HG03064 (cell line): ENCODE results near the gene CASP1.
A peak's percentile ranks its signal among the peaks of the same experiment; 100 is the strongest.
"Not testable (repeated sequence)": the region's sequence is repeated elsewhere in the genome, so short reads cannot be mapped to it uniquely, and the experiment has no call there.

Source experiments
- ATAC-seq: cut with Tn5 transposase; IDR thresholded peaks from one replicate; pipeline ENCODE4 v1.9.1; 2021; ENCODE audit warnings: low read depth; ENCODE audit not compliant: unreplicated experiment

Gene CASP1

DNA sequence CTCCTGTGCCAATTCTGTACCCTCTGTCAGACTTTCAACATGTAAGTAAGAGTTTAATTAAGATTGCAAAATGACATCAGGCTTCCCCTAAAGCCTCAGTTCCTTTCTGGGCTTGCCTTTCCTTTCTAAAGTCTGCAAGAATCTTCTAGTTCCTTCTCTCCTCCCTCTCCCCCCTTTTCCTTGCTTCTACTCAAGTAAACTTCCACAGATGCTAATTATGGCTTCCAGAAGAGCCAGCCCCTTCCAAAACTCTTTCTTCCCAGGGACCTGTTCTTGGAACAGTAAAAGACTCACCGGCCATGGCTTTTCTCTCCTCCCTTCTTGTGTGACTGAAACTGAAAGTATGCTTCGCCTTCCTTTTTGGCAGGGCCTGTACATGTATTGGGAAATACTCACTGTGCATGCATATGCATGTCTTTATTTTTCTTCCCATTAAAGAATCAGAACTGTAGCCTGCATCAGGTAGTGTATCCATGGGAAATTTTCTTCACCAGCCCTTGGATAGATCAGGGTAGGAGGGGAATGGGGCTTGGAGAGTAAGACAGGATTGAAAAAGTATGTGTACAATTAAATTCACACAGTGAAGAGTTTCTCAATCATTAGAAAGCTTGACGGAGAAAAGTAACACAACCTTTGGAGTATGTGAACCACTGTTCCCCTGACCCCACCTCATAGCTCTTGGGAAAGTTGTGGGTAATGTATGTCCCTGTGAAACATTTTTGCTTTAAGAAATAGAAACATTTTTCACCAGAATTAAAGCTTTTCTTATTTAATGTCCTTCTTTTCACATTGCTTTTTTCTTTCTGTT, at the start of gene CASP1:
CASP1 (minus strand) TSS at position 332 of the 808 bp plus-strand sequence; CDS start at position 301, 31 bp downstream.
- peak; percentile 94 for ATAC-seq

DNA sequence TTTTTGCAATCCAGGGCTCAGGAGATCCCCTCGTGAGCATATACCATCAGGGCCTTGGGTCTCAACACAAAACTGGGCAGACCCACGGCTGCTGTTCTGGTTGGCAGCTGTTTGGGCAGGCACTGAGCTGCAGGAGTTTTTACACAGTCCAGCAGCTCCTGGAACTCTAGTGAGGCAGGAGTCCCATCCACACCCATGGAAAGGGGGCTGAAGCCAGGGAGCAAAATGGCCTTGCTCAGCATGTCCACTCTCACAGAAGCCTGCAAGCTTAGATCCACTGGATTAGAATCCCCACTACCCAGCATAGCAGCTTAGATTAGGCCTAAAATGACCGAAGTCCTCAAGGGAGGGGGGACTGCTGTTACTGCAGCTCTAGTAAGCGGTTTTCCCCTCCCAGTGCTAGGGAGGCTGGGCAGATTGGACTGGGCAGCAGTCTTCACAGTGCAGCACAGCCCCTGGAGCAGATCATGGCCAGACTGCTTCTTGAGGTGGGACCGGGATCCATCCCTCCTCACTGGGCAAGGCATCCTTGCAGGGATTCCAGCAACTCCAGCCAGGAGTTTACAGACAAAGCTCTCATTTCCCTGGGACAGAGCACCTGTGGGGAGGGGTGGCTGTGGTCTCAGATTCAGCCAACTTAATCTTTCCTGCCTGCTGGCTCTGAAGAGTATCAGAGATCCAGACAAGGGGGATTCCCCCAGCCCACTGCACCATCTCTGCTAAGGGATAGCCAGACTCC, 46.6 kb upstream of the CASP1 start:
- no peak for ATAC-seq

DNA sequence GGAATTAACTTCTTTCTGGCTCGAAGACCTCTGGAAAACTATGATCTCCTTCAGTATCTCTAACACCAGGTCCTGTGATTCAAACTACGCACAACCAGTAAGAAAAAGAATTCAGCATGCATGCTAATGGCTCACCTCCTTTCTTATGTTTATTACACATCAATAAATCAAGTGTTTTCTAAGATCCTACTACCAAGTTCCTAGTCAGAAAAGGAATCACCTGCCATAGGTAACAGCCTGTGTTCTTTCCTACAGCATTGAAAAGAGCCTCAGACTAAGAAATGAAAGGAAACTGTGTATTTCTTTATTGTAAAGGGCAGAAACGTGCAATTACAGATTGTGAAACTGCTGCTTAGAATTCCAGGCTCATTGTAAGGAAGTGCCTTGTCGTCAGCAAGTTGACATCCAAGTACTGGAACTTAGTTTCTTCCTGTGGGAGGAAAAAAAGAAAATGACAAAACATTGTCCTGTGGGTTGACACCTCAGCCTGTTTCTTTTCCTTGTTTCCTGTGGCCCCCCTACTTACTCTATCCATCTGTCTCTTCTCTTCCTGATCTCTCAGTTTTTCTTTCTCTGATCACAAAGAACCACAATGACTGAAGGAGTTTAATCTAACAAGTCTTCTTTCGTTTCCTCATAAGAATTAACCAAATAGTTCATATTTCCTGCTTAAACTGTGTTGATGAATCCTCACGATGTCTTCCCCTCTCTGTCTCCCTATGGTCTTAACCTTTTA, 45.4 kb upstream of the CASP1 start:
- not testable (repeated sequence) for ATAC-seq

DNA sequence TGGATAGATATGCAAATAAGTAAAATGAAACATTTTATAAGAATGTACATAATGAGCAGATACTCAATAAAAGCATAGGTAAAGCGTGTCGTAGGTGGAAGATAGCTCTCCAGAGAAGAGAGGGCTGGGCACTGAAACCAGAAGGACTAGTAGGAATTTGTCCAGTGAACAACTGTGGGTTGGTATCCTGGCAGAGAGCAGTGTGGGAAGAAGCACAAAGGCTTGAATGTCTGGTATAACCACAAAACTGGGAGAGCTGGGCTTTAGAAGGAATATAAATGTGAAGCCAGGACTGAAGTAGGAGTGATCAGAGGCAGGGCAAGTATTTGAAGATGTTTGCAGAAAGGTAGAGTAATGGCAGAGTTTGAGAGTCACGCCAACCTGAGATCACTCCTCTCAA, 43.3 kb upstream of the CASP1 start:
- ATAC-seq: no peak

GRCh38 chr11:105077141-105077790, 42.3 kb upstream of the CASP1 start:
- ATAC-seq: not testable (repeated sequence)

DNA sequence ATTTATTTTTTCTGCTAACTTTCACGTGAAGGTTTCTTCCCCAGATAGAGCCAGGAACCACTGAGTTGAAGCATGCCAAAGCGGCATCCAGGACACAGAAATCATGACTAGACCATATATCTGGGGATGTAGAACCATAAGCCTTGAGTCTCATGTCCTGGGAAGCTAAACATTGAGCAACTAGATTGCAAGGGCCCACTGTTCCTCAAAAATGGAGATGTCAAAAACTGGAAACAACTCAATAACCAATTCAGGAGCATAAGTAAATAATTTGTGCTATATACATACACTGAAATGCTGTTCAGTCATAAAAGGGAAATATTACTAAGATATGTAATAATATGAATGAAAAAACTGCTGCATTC, 39.2 kb upstream of the CASP1 start:
- no peak for ATAC-seq

DNA sequence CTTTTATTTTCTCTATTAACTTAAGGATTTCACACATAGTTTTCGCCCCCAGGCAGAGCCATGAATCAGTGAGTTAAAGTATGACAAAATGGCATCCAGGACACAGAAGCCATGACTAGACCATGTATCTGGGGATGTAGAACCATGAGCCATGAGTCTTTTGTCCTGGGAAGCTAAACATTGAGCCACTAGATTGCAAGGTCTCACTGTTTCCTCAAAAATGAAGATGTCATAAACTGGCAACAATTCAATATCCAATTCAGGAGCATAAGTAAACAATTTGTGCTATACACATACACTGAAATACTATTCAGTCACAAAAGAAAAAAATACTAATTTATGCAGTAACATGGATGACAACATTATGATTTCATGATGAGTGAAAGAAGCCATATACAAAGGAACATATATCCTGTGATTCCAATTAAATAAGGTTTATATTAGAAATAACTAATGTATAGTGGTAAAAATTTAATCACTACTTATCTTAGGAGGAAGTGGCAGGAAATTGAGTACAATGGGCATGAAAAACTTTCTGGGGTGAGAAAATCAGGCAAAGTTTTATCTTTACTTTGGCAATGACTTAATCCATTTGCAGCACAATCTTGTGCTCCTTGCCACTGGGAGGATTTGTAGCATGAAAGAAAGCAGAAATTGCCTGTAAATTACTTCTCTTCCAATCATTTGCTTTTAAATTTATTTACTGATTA, 38.7 kb upstream of the CASP1 start:
- ATAC-seq: no peak

GRCh38 chr11:105072080-105072479, 37.1 kb upstream of the CASP1 start:
- not testable (repeated sequence) for ATAC-seq

GRCh38 chr11:105071089-105071732, 36.3 kb upstream of the CASP1 start:
- no peak for ATAC-seq

DNA sequence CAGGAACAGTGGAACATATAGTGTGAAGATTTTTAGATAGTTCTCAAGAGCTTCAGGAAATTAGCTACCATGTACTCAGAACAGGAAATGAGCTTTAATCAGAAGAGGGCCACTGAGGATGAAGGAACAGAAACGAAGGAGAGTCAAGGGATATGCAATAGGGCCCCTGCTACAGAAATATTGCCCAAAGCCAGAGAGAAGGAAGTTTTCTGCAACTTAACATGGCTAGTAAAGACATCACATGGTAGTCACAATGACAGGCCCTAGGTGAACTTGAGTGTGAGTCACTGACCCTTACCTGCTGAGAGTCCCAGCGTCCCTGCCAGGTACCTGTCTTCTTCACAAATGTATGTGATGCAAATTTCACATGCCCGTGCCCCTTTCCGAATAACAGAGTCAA, 35.4 kb upstream of the CASP1 start:
- ATAC-seq: no peak

GRCh38 chr11:105069749-105070148, 34.8 kb upstream of the CASP1 start:
- ATAC-seq: not testable (repeated sequence)

DNA sequence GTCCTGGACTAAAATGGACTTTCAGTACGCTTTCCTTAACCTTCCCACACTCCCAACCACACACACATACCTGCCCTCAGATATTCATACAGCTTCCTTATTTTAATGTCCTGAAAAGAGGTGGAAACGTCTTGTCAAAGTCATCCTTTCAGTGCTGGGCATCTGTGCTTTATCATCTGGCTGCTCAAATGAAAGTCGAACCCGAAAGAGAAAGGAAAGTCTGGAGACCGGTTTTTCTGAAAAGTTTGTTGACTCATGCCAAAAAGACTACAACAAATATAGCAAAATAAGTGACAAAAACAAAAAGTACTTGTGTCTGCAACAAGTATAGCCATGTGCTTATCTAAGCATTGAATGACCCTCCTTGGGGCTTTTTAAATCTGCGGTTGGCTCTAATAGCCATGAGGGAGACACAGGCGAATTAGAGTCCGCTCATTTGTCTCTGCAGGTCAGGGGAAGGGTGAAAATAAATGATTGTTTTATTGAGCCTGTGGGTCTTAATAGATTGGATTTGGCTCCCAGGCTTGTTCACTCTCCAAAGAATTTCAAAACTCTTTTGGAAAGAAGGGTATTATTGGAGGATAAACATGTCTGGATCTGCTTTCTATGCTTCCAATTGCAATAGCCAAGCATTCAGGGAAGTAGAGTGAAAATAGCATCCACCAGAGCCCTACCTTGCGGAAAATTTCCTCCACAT, 28.4 kb upstream of the CASP1 start:
- ATAC-seq: not testable (repeated sequence)

DNA sequence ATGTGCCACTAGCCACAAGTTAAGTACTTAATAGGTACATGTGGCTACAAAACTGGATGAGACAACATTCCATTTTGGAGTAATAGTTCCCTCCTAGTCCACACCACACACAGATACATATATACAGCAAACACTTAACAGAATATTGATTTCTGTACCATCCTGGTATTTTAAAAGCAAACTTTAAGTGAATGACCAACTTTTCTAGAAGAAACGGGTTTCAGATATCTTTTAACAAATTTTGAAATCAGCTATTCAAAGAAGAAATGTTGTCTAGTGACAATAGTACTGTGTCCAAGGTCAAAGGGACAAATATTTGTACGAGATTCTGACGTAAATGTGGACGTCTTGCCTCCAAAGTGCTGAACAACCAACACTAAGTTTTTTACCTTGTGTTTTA, 22.5 kb upstream of the CASP1 start:
- ATAC-seq: no peak

GRCh38 chr11:105056446-105056845, 21.5 kb upstream of the CASP1 start:
- no peak for ATAC-seq

GRCh38 chr11:105054723-105055493, 20.0 kb upstream of the CASP1 start:
- ATAC-seq: no peak

DNA sequence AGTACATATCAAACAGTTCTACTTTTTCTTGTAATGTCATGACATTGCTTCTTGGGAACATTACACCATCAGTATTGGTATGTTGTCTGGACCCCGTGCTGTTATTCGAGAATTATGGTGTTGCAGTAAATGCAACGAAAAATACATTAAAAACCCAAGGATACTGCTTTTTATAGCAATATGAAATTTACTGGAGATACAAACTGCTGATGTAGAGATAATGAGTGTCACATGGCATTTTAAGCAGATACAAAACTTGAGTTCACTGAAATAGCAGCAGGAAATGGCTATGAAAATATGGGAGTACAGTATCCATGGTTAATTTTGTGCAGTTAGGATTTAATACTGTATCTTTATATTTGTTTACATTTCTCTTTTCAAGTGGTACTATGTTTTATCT, 17.5 kb upstream of the CASP1 start:
- no peak for ATAC-seq

GRCh38 chr11:105051559-105051958, 16.6 kb upstream of the CASP1 start:
- no peak for ATAC-seq

DNA sequence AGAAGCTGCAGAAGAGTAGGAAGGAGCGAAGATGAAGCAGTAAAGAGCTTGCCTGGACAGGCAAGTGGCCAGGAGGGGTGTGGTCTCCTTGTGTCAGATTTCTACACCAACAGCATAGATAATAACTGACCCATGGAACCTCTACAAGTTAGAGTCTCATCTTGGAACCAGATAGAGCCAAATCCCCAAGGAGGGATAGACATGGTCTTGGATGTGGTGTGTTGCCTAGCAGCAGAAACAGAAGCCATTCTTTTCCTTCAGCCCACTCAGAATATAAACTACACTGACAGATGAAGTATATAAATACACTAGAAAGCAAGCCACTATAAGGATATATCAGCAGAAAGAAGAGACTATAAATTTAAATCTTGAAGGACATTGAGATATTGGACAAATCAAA, 14.5 kb upstream of the CASP1 start:
- ATAC-seq: no peak
